ENCODE results near the gene FOXG1.

Gene FOXG1

GRCh38 chr14:28765169-28765830 is 1.3 kb upstream of the FOXG1 start:
- Mint-ChIP-seq H3K4me1 (ENCODE audit: low read depth in 2 of 2) (peaks cover 0 to 6% of the 10 kb centered on the region in 2 donors), H3K27ac (peak overlapping the region in 1 of 2 donors; percentile 63), H3K9me3 (peaks cover 7 to 8% of the 10 kb centered on the region in 2 donors), H3K27me3 (peaks cover 21 to 65% of the 10 kb centered on the region in 2 donors), H3K4me3 (peak overlapping the region in 1 of 2 donors; percentile 26), H3K36me3 (ENCODE audit: insufficient read depth) (no peaks in the 10 kb centered on the region)
- DNase-seq: no peak
- ATAC-seq (replicated peaks): no peak

DNA sequence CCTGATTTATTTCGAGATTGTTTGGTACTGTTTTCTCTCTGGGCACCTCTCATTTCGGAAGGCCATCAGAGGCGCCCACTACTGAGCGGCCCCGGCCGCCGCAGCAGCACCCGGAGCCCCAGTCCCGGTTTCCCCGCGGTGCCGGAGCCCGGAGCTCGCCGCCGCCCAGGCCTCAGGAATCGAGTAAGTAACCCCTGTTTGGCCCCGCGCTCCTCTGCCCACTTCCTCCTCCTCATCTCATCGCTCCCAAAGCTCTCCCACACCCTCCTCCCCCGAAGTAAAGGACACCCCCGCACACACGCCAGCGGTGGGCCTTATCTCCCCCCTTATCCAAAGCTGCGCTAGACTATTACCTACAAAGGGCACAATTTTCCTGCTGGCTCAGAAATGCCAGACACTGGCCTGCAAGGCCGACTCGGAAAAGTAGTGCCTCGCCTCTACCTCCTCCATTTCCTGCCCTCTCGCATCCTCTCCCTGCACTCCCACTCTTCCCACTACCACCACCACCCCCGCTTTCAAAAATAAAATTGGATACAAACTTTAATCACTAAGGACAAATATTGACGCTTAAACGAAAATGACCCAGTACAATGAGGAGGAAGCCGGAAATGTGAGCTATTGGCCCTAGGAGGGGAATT is 637 bp upstream of the FOXG1 start:
- ATAC-seq (replicated peaks): no peak
- Mint-ChIP-seq H3K9me3 (peaks cover 7 to 8% of the 10 kb centered on the region in 2 donors), H3K4me3 (peak overlapping the region; percentile 15 to 29), H3K36me3 (ENCODE audit: insufficient read depth) (no peaks in the 10 kb centered on the region), H3K4me1 (ENCODE audit: low read depth in 2 of 2) (peaks cover 0 to 6% of the 10 kb centered on the region in 2 donors), H3K27ac (peak overlapping the region in 1 of 2 donors; percentile 63), H3K27me3 (peaks cover 21 to 61% of the 10 kb centered on the region in 2 donors)
- DNase-seq: no peak

- Mint-ChIP-seq H3K4me1 (ENCODE audit: low read depth in 2 of 2) (peaks cover 0 to 6% of the 10 kb centered on the region in 2 donors), H3K36me3 (ENCODE audit: insufficient read depth) (no peaks in the 10 kb centered on the region), H3K27me3 (peaks cover 21 to 48% of the 10 kb centered on the region in 2 donors)
Measured at GRCh38 chr14:28767030-28767852, 654 bp downstream of the FOXG1 start.

DNA sequence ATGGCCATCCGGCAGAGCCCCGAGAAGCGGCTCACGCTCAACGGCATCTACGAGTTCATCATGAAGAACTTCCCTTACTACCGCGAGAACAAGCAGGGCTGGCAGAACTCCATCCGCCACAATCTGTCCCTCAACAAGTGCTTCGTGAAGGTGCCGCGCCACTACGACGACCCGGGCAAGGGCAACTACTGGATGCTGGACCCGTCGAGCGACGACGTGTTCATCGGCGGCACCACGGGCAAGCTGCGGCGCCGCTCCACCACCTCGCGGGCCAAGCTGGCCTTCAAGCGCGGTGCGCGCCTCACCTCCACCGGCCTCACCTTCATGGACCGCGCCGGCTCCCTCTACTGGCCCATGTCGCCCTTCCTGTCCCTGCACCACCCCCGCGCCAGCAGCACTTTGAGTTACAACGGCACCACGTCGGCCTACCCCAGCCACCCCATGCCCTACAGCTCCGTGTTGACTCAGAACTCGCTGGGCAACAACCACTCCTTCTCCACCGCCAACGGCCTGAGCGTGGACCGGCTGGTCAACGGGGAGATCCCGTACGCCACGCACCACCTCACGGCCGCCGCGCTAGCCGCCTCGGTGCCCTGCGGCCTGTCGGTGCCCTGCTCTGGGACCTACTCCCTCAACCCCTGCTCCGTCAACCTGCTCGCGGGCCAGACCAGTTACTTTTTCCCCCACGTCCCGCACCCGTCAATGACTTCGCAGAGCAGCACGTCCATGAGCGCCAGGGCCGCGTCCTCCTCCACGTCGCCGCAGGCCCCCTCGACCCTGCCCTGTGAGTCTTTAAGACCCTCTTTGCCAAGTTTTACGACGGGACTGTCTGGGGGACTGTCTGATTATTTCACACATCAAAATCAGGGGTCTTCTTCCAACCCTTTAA is 1.5 kb downstream of the FOXG1 start:
- no peaks in the 10 kb centered on the region for H3K36me3 Mint-ChIP-seq (ENCODE audit: insufficient read depth)
- DNase-seq (no peak), ATAC-seq (replicated peaks) (no peak)
- peaks cover 0 to 6% of the 10 kb centered on the region in 2 donors for H3K4me1 Mint-ChIP-seq (ENCODE audit: low read depth in 2 of 2)
- H3K4me3 Mint-ChIP-seq: peak overlapping the region; percentile 10 to 15
- H3K27me3 Mint-ChIP-seq: peaks cover 23 to 43% of the 10 kb centered on the region in 2 donors
- no peak overlapping the region for H3K27ac Mint-ChIP-seq
- H3K9me3 Mint-ChIP-seq: peaks cover 0 to 7% of the 10 kb centered on the region in 2 donors

More at GRCh38 chr14:28767030-28767852, 654 bp downstream of the FOXG1 start:
- Mint-ChIP-seq H3K4me3 (no peak overlapping the region), H3K9me3 (peaks cover 0 to 7% of the 10 kb centered on the region in 2 donors), H3K27ac (no peak overlapping the region)
- no peak for ATAC-seq (replicated peaks)
- no peak for DNase-seq

DNA sequence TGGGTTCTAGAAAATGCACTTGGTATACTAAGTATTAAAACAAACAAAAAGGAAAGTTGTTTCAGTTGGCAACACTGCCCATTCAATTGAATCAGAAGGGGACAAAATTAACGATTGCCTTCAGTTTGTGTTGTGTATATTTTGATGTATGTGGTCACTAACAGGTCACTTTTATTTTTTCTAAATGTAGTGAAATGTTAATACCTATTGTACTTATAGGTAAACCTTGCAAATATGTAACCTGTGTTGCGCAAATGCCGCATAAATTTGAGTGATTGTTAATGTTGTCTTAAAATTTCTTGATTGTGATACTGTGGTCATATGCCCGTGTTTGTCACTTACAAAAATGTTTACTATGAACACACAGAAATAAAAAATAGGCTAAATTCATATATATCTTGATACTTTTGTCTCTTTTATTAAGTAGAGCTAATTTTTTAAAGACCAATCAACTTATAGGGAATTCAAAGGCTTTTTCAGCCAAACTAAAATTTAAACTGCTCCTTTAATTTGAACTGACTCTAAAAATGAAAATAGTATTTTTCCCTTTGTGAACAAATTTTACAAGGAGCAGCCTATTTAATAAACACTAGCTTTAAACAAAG is 2.8 kb downstream of the FOXG1 start:
- ATAC-seq (replicated peaks) (no peak), DNase-seq (no peak)
- Mint-ChIP-seq H3K4me1 (ENCODE audit: low read depth in 2 of 2) (peaks cover 0 to 6% of the 10 kb centered on the region in 2 donors), H3K27me3 (peaks cover 32 to 45% of the 10 kb centered on the region in 2 donors), H3K4me3 (no peak overlapping the region), H3K36me3 (ENCODE audit: insufficient read depth) (no peaks in the 10 kb centered on the region), H3K9me3 (peaks cover 0 to 9% of the 10 kb centered on the region in 2 donors), H3K27ac (no peak overlapping the region)

DNA sequence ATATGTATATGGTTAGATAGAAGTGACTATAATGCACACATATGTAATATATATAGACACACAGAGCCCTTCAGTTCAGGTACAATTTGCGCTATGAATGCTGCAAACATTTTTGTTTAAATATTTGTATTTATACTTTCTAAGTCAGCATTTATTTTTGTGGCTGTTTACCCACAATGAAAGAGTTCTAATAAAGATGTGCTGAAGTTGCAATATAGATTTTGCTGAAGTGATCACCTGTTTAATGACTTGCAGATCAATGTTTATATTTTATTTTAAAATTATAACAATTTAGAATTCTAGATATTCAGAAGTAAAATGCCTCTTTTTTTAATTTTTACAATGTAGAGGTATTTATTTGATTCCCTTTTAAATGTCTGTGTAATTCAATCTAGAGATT is 3.5 kb downstream of the FOXG1 start:
- Mint-ChIP-seq H3K4me3 (no peak overlapping the region), H3K9me3 (peaks cover 0 to 12% of the 10 kb centered on the region in 2 donors), H3K36me3 (ENCODE audit: insufficient read depth) (no peaks in the 10 kb centered on the region), H3K27me3 (peaks cover 30 to 45% of the 10 kb centered on the region in 2 donors), H3K27ac (no peak overlapping the region), H3K4me1 (ENCODE audit: low read depth in 2 of 2) (peaks cover 0 to 6% of the 10 kb centered on the region in 2 donors)
- DNase-seq (no peak), ATAC-seq (replicated peaks) (no peak)

GRCh38 chr14:28770630-28771029 is 4.0 kb downstream of the FOXG1 start:
- no peak overlapping the region for H3K27ac Mint-ChIP-seq
- DNase-seq (no peak), ATAC-seq (replicated peaks) (no peak)
- H3K9me3 Mint-ChIP-seq: peaks cover 0 to 10% of the 10 kb centered on the region in 2 donors
- no peak overlapping the region for H3K4me3 Mint-ChIP-seq
- peaks cover 0 to 3% of the 10 kb centered on the region in 2 donors for H3K4me1 Mint-ChIP-seq (ENCODE audit: low read depth in 2 of 2)
- peaks cover 25 to 39% of the 10 kb centered on the region in 2 donors for H3K27me3 Mint-ChIP-seq
- H3K36me3 Mint-ChIP-seq (ENCODE audit: insufficient read depth): no peaks in the 10 kb centered on the region

- Mint-ChIP-seq H3K36me3 (ENCODE audit: insufficient read depth) (no peaks in the 10 kb centered on the region), H3K9me3 (peaks cover 0 to 9% of the 10 kb centered on the region in 2 donors), H3K4me1 (ENCODE audit: low read depth in 2 of 2) (peaks cover 0 to under 1% of the 10 kb centered on the region in 2 donors), H3K27me3 (peaks cover 22 to 34% of the 10 kb centered on the region in 2 donors), H3K4me3 (no peak overlapping the region), H3K27ac (no peak overlapping the region)
- DNase-seq: no peak
- no peak for ATAC-seq (replicated peaks)
Measured at GRCh38 chr14:28771168-28771567, 4.6 kb downstream of the FOXG1 start.

- H3K27ac Mint-ChIP-seq: no peak overlapping the region
- H3K36me3 Mint-ChIP-seq (ENCODE audit: insufficient read depth): no peaks in the 10 kb centered on the region
- peaks cover 20 to 30% of the 10 kb centered on the region in 2 donors for H3K27me3 Mint-ChIP-seq
- peaks cover 0 to 7% of the 10 kb centered on the region in 2 donors for H3K9me3 Mint-ChIP-seq
- ATAC-seq (replicated peaks): no peak
- H3K4me1 Mint-ChIP-seq (ENCODE audit: low read depth in 2 of 2): no peaks in the 10 kb centered on the region
- DNase-seq: no peak
- H3K4me3 Mint-ChIP-seq: no peak overlapping the region
Measured at GRCh38 chr14:28772613-28773012, 6.0 kb downstream of the FOXG1 start.

- no peak for ATAC-seq (replicated peaks)
- H3K4me1 Mint-ChIP-seq (ENCODE audit: low read depth in 2 of 2): no peaks in the 10 kb centered on the region
- H3K27me3 Mint-ChIP-seq: peaks cover 19 to 25% of the 10 kb centered on the region in 2 donors
- no peak for DNase-seq
- H3K27ac Mint-ChIP-seq: no peak overlapping the region
- no peaks in the 10 kb centered on the region for H3K36me3 Mint-ChIP-seq (ENCODE audit: insufficient read depth)
- H3K4me3 Mint-ChIP-seq: no peak overlapping the region
- H3K9me3 Mint-ChIP-seq: peaks cover 0 to 7% of the 10 kb centered on the region in 2 donors
Measured at GRCh38 chr14:28773176-28773575, 6.6 kb downstream of the FOXG1 start.

- H3K27me3 Mint-ChIP-seq: peaks cover 12 to 18% of the 10 kb centered on the region in 2 donors
- H3K27ac Mint-ChIP-seq: no peak overlapping the region
- DNase-seq (no peak), ATAC-seq (replicated peaks) (no peak)
- H3K9me3 Mint-ChIP-seq: peaks cover 0 to 5% of the 10 kb centered on the region in 2 donors
- H3K36me3 Mint-ChIP-seq (ENCODE audit: insufficient read depth): no peaks in the 10 kb centered on the region
- no peak overlapping the region for H3K4me3 Mint-ChIP-seq
- H3K4me1 Mint-ChIP-seq (ENCODE audit: low read depth in 2 of 2): no peaks in the 10 kb centered on the region
Measured at GRCh38 chr14:28773861-28774691, 7.5 kb downstream of the FOXG1 start.

Data from effector memory CD8-positive, alpha-beta T cell (primary cell).